IPS-18c (cell line): ENCODE data around the gene DHRS1.

Experiments
- H3K4me3 ChIP-seq: 2 replicates; pipeline ENCODE4 v1.7.0; 2013; ENCODE audit warnings: low read depth, mild to moderate bottlenecking, low read length, moderate library complexity; ENCODE audit not compliant: insufficient read depth
- H3K9me3 ChIP-seq: one replicate; pipeline ENCODE4 v1.6.1; 2013; ENCODE audit warnings: mild to moderate bottlenecking, low read length, moderate library complexity; ENCODE audit not compliant: control insufficient read depth, insufficient read depth

Gene DHRS1

DNA sequence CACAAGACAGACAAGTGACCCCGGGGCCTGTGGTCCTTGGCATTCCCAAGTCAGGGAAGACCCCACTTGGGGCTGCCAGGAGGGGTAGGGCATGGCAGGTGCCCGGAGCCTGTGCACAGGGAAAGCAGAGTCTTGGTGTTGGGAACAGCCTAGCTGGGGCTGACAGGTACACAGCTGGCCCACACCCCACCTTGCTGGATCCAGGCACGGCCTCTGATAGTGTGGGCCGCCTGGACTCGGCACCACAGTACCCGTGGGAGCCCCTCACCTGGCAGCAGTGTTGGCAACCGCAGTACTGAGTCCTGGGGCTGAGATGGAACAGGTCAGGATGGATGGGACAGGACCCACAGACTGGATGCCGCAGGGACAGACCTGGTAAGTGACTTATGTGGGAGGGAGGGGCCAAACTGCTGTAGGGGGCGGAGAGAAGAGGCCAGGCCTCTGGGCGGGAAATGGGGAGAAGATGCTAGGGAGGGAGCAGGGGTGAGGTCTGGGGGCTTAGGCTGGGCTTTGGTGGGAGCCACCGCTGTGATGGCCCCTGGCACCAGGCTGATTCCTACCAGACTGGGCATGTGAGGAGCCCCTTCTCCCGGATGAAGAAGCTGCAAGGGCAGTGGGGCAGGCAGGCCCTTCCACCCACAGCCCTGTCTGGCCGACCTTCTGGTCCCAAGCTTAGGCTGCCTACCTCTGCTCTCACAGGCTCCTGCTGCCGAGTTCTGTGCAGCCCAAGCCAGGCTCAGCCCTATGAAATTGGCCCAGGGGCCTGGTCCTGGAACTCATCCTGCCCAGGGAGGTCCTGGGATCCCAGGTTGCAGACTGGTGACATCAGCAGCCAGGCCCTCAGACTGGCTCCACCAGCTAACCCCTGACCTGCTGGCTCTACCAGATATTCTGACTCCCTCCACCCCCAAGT lies 36.5 kb downstream of the DHRS1 start, which contains the start of gene TGM1:
Gene TGM1, minus strand, starts transcription at position 357 of the 913 bp plus-strand sequence. CDS start 825 bp downstream, outside the sequence.
- Histone ChIP-seq H3K4me3 (no peak within 1 kb of the TSS), H3K9me3 (no peaks in the 10 kb centered on the region)

- Histone ChIP-seq H3K4me3 (no peak overlapping the region), H3K9me3 (no peaks in the 10 kb centered on the region)
Measured at GRCh38 chr14:24261969-24262327, 37.6 kb downstream of the DHRS1 start.

GRCh38 chr14:24261256-24261968 lies 38.2 kb downstream of the DHRS1 start:
- H3K4me3 ChIP-seq = no peak overlapping the region
- no peaks in the 10 kb centered on the region for H3K9me3 ChIP-seq

GRCh38 chr14:24260780-24261157 lies 38.8 kb downstream of the DHRS1 start:
- no peak overlapping the region for H3K4me3 ChIP-seq
- no peaks in the 10 kb centered on the region for H3K9me3 ChIP-seq

- Histone ChIP-seq H3K9me3 (no peaks in the 10 kb centered on the region), H3K4me3 (no peak overlapping the region)
Measured at GRCh38 chr14:24260026-24260779, 39.4 kb downstream of the DHRS1 start.

DNA sequence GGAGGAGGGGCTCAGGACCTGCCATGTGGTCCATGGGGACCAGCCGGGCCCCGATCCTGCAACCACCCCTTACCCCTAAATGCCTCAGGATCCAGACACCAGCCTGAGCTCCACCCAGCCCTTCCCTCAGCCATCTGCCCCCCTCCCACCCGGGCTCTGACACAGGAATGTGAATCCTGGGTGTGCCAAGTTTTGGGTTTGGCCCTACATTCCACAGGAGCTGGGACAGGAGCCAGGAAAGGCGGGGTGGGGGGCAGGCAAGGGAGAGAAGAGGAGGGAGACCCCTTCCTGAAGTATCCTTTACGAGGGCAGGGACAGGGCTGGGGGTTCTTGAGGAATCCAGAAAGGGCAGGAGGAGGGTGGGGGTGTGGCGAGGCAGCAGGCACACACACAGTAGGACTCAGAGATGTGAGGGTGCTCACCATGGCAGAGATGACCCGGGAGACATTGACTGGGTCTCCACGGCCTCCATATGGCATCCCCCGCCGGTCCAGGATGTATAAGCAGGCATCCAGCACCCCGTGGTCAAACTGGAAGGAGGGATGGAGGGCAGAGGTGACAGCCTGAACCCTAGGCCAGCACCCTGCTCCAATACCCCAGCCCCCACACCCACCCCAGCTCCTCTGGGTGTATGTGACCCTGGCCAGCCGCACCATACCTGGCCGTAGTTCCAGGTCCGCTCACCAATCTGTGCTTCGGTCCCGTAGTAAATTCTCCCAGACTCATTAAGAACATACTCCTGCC lies 40.1 kb downstream of the DHRS1 start:
- H3K4me3 ChIP-seq = no peak overlapping the region
- no peaks in the 10 kb centered on the region for H3K9me3 ChIP-seq

DNA sequence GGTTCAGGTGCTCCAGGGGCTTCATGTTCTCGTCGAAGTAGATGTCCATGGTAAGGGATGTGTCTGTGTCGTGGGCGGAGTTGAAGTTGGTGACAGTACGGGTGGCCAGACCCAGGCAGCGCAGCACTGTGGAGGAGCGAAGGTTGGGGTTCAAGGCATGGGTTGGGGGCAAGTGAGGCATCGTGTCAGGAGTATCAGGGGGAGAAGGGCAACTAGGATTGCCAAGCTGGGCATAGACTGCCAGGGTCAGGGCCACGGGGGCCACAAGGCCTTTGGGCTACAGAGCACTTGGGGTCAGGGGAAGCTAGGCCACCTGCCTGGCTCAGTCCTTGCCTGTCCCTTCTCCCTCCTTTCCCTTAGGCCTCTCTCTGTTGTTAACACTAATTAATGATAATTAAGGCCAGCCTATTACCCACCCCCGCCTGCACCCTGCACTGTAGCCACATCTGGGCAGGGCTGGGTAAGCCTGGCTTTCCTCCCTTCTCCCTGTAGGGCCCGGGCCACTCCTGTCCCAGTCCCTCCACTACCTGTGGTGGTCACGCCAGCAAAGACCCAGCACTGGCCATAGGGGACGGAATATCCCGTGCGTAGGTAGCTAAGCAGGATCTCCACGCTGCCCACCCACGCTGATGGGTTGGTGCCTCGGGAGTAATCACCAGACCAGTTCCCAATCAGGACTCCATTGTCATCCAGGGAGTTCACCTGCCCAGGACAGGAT lies 40.9 kb downstream of the DHRS1 start:
- Histone ChIP-seq H3K4me3 (no peak overlapping the region), H3K9me3 (no peaks in the 10 kb centered on the region)

DNA sequence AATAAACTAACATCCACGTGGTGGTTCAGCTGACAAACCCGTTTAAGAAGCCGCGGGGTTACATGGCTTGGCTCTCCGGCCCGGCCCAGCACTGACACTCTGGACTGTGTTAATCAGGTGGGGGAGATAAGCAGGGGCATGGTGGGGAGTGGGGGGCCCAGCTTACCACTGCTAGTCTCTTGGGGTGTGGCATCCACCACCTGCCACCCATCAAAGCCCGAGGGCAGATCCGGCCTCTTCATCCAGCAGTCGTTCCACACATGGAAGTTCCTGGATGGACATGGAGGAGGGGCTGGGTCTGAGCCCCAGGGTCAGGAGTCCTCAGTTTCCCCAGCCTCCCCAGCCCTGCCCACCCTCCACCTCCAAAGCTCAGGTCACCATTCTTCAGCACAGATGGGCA lies 41.5 kb downstream of the DHRS1 start:
- Histone ChIP-seq H3K4me3 (no peak overlapping the region), H3K9me3 (no peaks in the 10 kb centered on the region)

DNA sequence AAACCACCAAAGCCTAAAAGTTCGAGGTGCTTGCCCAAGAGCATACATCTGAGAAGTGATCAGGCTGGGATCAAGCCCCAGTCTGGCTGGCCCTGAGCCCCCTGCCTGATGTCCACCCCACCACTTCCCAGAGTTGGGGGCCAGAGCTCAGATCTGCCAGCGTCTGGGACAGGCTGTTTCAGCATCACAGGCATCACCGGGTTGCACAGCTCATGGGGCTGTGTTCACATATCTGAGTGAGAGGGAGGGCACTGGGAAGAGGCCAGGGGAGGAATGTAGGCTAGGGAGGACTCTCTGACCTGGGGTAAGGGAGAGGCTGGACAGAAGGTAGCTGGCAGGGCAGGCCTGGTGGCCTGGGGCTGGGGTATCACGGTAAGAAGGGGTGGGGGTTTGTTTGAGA lies 42.6 kb downstream of the DHRS1 start:
- Histone ChIP-seq H3K4me3 (no peak overlapping the region), H3K9me3 (no peaks in the 10 kb centered on the region)

DNA sequence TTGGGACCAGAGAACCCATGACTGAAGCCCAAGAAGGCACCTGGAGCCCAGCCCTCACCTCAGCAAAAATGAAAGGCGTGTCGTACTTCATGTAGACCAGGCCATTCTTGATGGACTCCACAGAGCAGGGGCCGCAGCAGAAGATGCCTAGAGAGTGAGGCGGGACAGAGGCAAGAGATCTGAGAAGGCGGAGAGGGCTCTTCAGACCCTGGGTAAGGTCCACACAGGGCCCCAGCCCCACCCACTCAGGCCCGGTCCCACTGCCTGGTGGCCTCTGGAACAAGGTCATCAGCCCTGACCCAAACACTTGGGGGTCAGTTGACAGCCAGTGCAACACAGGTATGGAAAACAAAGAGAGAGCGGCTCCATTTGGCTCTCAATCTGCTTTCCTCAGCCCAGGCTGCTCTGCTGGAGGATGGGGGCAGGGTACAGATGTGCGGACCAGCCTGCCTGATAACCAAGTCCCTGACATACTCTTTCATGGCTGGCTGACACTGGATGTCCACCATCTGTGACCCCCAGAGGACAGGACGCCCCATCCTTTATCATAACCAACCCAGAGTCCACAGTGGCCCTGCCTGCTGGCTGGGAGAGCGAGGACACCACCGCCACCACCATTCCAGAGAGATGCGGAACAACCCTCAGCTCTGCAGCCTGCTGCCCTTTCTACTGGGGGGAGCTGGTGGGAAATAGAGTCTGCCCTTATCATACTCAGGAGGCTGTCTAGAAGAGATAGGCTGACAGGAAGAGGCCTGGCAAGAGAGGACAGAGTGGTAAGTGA lies 43.5 kb downstream of the DHRS1 start:
- Histone ChIP-seq H3K9me3 (no peaks in the 10 kb centered on the region), H3K4me3 (no peak overlapping the region)

DNA sequence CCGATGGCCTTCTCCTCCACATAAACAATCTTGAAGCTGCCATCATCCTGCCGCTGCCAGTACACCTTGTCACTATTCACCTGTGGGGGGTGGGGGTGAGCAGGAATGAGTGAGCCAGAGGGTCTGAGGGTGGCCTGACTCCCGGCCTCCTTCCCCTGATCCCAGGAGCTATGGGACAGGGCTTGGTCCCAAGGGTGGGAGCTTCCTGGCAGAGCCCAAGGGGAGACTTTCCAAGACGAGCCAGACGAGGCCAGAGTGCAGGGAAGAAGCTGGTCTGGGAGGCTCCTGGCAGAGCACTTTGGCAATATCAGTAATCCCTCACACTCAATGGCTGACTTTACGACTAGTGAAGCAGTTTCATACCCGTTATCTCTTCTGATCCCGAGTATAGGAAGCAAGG lies 44.1 kb downstream of the DHRS1 start:
- Histone ChIP-seq H3K9me3 (no peaks in the 10 kb centered on the region), H3K4me3 (no peak overlapping the region)

DNA sequence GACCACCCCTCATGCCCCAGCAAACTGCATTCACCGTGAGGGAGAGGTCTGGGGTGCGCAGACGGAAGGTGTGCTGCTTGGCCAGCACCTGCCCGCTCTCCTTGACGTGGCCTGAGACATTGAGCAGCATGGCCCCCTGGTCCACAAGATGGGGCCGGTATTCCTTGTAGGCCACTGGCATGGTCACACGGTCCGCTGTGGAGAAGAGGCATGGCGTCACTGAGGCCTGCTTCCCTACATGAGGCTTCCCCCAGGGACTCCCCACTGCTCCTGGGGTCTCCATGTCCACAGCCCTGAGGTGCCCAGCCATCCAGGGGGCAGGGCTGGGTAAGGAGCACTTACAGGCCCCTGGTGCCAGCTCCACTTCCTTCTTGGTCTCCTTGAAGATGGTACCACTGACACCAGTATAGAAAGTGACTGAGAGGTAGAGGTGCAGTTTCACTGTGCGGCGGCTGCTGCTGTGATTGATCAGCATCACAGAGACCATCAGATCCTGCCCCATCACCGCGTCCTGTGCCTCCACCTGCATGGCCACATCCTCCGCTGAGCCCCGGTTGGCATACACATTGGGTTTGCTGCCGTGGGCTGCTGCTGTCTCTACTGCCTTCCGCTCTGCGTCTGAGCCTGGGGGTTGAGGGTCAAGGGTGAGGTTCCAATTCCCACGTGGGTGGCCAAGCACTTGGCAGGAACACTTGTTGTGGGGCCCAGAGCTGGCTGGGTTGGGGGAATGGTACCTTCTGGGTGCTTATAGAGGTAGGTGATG lies 44.8 kb downstream of the DHRS1 start:
- H3K4me3 ChIP-seq = no peak overlapping the region
- no peaks in the 10 kb centered on the region for H3K9me3 ChIP-seq

GRCh38 chr14:24253936-24254335 lies 45.6 kb downstream of the DHRS1 start:
- Histone ChIP-seq H3K9me3 (no peaks in the 10 kb centered on the region), H3K4me3 (no peak overlapping the region)

DNA sequence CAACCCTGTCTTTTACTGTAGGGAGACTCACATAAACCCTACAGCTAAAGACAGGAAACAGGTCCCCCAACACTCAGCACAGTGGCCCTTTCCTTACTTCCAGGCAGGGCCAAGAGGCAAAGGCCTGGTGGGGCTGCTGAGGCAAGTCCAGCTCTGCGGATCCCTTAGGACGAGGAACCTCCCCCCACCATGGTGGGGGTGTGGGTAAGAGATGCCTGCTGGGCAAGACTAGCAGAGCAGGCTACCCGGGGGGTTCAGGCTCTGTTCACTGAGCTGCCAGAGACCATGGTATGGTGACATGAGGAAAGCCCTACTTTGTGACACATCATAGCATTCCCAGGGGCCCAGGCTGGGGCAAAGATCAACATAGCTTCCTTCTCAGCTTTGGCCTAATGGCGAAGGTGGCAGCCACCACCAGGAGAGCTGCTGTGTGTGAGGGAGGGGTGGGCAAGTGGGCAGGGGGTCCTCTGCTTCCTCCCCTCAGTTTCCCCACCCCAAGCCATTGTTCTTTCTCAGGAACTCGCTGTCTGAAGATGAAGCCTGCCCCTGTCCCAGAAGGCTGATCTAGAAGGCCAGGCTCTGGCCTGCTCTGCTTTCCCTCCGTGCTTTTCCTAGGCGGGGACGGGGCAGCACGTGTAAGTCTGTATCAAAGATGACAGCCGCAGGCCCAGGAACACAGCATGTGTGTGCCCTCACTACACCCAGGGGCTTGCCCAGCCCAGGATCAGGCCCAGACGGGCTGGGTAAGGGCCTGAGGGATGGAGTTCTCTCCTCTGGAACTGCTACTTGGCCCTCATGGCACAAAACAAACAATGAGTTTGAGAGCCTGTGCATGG lies 47.1 kb downstream of the DHRS1 start:
- Histone ChIP-seq H3K9me3 (no peaks in the 10 kb centered on the region), H3K4me3 (no peak overlapping the region)
